HCT116 (cell line): Measurements from ENCODE around the gene XPA. TPM values are rescaled to one million over a fixed set of nuclear protein-coding genes. Genes with fewer than 3 reads are reported as not detected.

ENCODE experiments used
- ATAC-seq: fragments of 200-7000 bp; cut with Tn5 transposase; 2 replicates; pipeline ENCODE4 v1.9.1; 2020; ENCODE audit warnings: mild to moderate bottlenecking, moderate library complexity
- BruUV-seq: library from RNA; stranded (reverse); fragments of 400-500 nt; replicated peaks from 2 replicates; lab custom pipeline; 2021; lab: Mats Ljungman, UMichigan
- CTCF ChIA-PET: fragments of 300-600 bp; sonication (Branson Sonifier 250); formaldehyde crosslinking; loops from one replicate; lab custom pipeline; 2021; ENCODE audit warnings: antibody characterized with exemption; lab: Charles Lee
- POLR2A ChIA-PET: fragments of 300-600, 350-600 bp; sonication (Branson Sonifier 250); formaldehyde crosslinking; loops from one replicate; lab custom pipeline; 2021; ENCODE audit warnings: antibody characterized with exemption; lab: Charles Lee
- RAD21 ChIA-PET, 2 experiments: fragments of 300-600 bp; sonication (Branson Sonifier 250); formaldehyde crosslinking; loops; one replicate each; lab custom pipeline; 2023; ENCODE audit warnings: low total read pairs in 2 of 2; ENCODE audit not compliant: uncharacterized antibody in 2 of 2, unreplicated experiment in 2 of 2, low non-redundant PET in 1 of 2; lab: Charles Lee
- DNase-seq: peaks from one replicate; pipeline ENCODE4 v3.0.0-alpha.2; 2010; ENCODE audit warnings: low read depth, low spot score
- H2AFZ ChIP-seq: fragments of 200-600 bp; shearing (Covaris generic), sonication (generic); 2 replicates; pipeline ENCODE4 v1.6.1; 2017; ENCODE audit warnings: low read depth, mixed run types, mixed read lengths, antibody characterized with exemption, low read length; ENCODE audit not compliant: poor library complexity, severe bottlenecking
- H3K27ac ChIP-seq: 2 replicates; pipeline ENCODE4 v1.5.1; 2012; ENCODE audit warnings: low read depth, low read length
- H3K27me3 ChIP-seq: fragments of 200-600 bp; sonication (generic); 2 replicates; pipeline ENCODE4 v1.6.1; 2016; ENCODE audit warnings: mixed run types, low read length, mixed read lengths; ENCODE audit not compliant: insufficient read depth
- H3K36me3 ChIP-seq, 2 experiments: fragments of 200-500 bp in 1 of 2; fragments of 200-600 bp in 1 of 2; sonication (Bioruptor generic) in 1 of 2; sonication (generic) in 1 of 2; 2 replicates each; pipeline versions ENCODE4 v1.5.1 to v1.6.1; 2014 to 2016; ENCODE audit warnings: low read length in 2 of 2, inconsistent platforms in 1 of 2, mixed read lengths in 1 of 2, mixed run types in 1 of 2; ENCODE audit not compliant: insufficient read depth in 2 of 2, control insufficient read depth in 1 of 2
- H3K4me1 ChIP-seq, 2 experiments: fragments of 200-600 bp in 1 of 2; sonication (generic) in 1 of 2; 2 replicates each; pipeline versions ENCODE4 v1.5.1 to v1.6.1; 2012 to 2017; ENCODE audit warnings: low read length in 2 of 2, inconsistent platforms in 1 of 2, mild to moderate bottlenecking in 1 of 2, mixed read lengths in 1 of 2, mixed run types in 1 of 2, moderate library complexity in 1 of 2; ENCODE audit not compliant: insufficient read depth in 2 of 2, control insufficient read depth in 1 of 2
- H3K4me2 ChIP-seq: fragments of 200-600 bp; sonication (generic); 2 replicates; pipeline ENCODE4 v1.6.1; 2017; ENCODE audit warnings: mixed run types, low read length, mixed read lengths
- H3K4me3 ChIP-seq, 2 experiments: fragments of 200-600 bp in 1 of 2; sonication (generic) in 1 of 2; replicated peaks in 1 of 2; 2 replicates each; pipeline ENCODE4 v1.5.1; 2011 to 2016; ENCODE audit warnings: low read length in 2 of 2, control low read depth in 1 of 2, low read depth in 1 of 2, mild to moderate bottlenecking in 1 of 2, mixed read lengths in 1 of 2, mixed run types in 1 of 2
- H3K79me2 ChIP-seq: fragments of 200-600 bp; sonication (generic); 2 replicates; pipeline ENCODE4 v1.6.1; 2017; ENCODE audit warnings: mild to moderate bottlenecking, mixed run types, low read length, moderate library complexity, mixed read lengths; ENCODE audit not compliant: insufficient read depth
- H3K9ac ChIP-seq: fragments of 200-600 bp; sonication (generic); 2 replicates; pipeline ENCODE4 v1.6.1; 2016; ENCODE audit warnings: low read length, mixed read lengths
- H3K9me2 ChIP-seq: fragments of 200-600 bp; sonication (generic), shearing (Covaris generic); 2 replicates; pipeline ENCODE4 v1.6.1; 2017; ENCODE audit warnings: mixed run types, mild to moderate bottlenecking, moderate library complexity; ENCODE audit not compliant: insufficient read depth
- H3K9me3 ChIP-seq, 2 experiments: fragments of 200-500 bp in 1 of 2; fragments of 200-600 bp in 1 of 2; sonication (Bioruptor generic) in 1 of 2; sonication (generic) in 1 of 2; 2 replicates each; pipeline ENCODE4 v1.6.1; 2014 to 2017; ENCODE audit warnings: low read length in 2 of 2, mixed read lengths in 2 of 2, inconsistent platforms in 1 of 2, low read depth in 1 of 2, mild to moderate bottlenecking in 1 of 2, mixed run types in 1 of 2, moderate library complexity in 1 of 2; ENCODE audit not compliant: control insufficient read depth in 1 of 2, insufficient read depth in 1 of 2
- H4K20me1 ChIP-seq: fragments of 200-600 bp; sonication (generic), shearing (Covaris generic); 2 replicates; pipeline ENCODE4 v1.6.1; 2017; ENCODE audit warnings: mixed run types, mild to moderate bottlenecking, moderate library complexity; ENCODE audit not compliant: insufficient read depth
- CEBPB ChIP-seq: IDR thresholded peaks from 2 replicates; pipeline ENCODE4 v1.6.1; 2012; ENCODE audit warnings: low read depth
- EGR1 ChIP-seq: IDR thresholded peaks from 2 replicates; pipeline ENCODE4 v1.6.1; 2012; ENCODE audit warnings: low read depth
- EZH2 ChIP-seq: fragments of 200-600 bp; sonication (generic); IDR thresholded peaks from 2 replicates; pipeline ENCODE4 v1.6.1; 2017; ENCODE audit warnings: antibody characterized with exemption, mixed run types
- EZH2phosphoT487 ChIP-seq: fragments of 200-600 bp; IDR thresholded peaks from 2 replicates; pipeline ENCODE4 v1.6.1; 2018; ENCODE audit warnings: antibody characterized with exemption, borderline replicate concordance
- JUND ChIP-seq: IDR thresholded peaks from 2 replicates; pipeline ENCODE4 v1.6.1; 2012
- POLR2A ChIP-seq: IDR thresholded peaks from 2 replicates; pipeline ENCODE4 v1.7.0; 2011; ENCODE audit warnings: borderline replicate concordance; ENCODE audit not compliant: insufficient read depth, insufficient read length; ENCODE audit errors: extremely low read depth
- RAD21 ChIP-seq: IDR thresholded peaks from 2 replicates; pipeline ENCODE4 v1.6.1; 2012; ENCODE audit warnings: low read depth, mild to moderate bottlenecking
- SP1 ChIP-seq: IDR thresholded peaks from 2 replicates; pipeline ENCODE4 v1.6.1; 2012; ENCODE audit warnings: low read depth
- YY1 ChIP-seq: IDR thresholded peaks from 2 replicates; pipeline ENCODE4 v1.6.1; 2011; ENCODE audit warnings: low read length, low read depth, moderate library complexity, mild to moderate bottlenecking; ENCODE audit not compliant: insufficient replicate concordance; ENCODE audit errors: extremely low read depth
- ZFX ChIP-seq: fragments of 450-650 bp; IDR thresholded peaks from 2 replicates; pipeline ENCODE4 v1.6.1; 2017
- ZNF274 ChIP-seq: fragments of 200-500 bp; sonication (Bioruptor generic); IDR thresholded peaks from 2 replicates; pipeline ENCODE4 v1.6.1; 2014; ENCODE audit warnings: mild to moderate bottlenecking, low read depth, low read length, inconsistent platforms
- intact Hi-C: fragments of 100-400 bp; cut with micrococcal nuclease; formaldehyde crosslinking; loops from 2 replicates; pipeline ENCODE4 v1.10.0; 2022
- total RNA-seq: library from RNA; stranded (reverse); gene quantifications from one replicate; pipeline ENCODE4 v1.2.1, GENCODE V29; 2021; ENCODE audit not compliant: unreplicated experiment
- TF ChIP-seq, protein P1 (sequence below), 3 experiments: fragments of 200-600 bp in 1 of 3; sonication (generic) in 1 of 3; IDR thresholded peaks in 2 of 3; conservative IDR thresholded peaks in 1 of 3; 2 replicates each; pipeline ENCODE4 v1.5.1; 2012 to 2017; ENCODE audit warnings: low read depth in 2 of 3, low read length in 2 of 3, antibody characterized with exemption in 1 of 3, borderline replicate concordance in 1 of 3, control low read depth in 1 of 3, mild to moderate bottlenecking in 1 of 3, mixed read lengths in 1 of 3, mixed run types in 1 of 3, moderate library complexity in 1 of 3; ENCODE audit not compliant: insufficient read depth in 1 of 3
- TF ChIP-seq, protein P2 (sequence below): IDR thresholded peaks from 2 replicates; pipeline ENCODE4 v1.6.1; 2012
- TF ChIP-seq, protein P3 (sequence below): IDR thresholded peaks from 2 replicates; pipeline ENCODE4 v1.6.1; 2012

The XPA gene
- total RNA-seq, 1 experiment from 2014 or later = 9.3 TPM

DNA sequence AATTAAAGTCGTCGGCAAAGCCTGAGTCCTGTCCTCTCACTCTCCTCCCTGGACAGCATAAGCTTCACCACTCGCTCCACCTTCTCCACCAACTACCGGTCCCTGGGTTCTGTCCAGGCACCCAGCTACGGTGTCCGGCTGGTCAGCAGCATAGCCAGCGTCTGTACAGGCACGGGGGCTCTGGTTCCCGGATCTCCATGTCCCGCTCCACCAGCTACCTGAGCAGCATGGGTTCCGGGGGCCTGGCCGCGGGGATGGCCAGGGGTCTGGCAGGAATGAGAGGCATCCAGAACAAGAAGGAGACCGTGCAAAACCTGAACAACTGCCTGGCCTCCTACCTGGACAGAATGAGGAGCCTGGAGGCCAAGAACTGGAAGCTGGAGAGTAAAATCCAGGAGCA is 1.7 kb upstream of the XPA start:
- TF ChIP-seq RAD21 (no peak), JUND (no peak), CEBPB (no peak), EZH2 (no peak), EGR1 (no peak), ZNF274 (no peak), EZH2phosphoT487 (no peak), YY1 (no peak), SP1 (no peak), ZFX (no peak), POLR2A (no peak)
- TF ChIP-seq, protein P1, sequence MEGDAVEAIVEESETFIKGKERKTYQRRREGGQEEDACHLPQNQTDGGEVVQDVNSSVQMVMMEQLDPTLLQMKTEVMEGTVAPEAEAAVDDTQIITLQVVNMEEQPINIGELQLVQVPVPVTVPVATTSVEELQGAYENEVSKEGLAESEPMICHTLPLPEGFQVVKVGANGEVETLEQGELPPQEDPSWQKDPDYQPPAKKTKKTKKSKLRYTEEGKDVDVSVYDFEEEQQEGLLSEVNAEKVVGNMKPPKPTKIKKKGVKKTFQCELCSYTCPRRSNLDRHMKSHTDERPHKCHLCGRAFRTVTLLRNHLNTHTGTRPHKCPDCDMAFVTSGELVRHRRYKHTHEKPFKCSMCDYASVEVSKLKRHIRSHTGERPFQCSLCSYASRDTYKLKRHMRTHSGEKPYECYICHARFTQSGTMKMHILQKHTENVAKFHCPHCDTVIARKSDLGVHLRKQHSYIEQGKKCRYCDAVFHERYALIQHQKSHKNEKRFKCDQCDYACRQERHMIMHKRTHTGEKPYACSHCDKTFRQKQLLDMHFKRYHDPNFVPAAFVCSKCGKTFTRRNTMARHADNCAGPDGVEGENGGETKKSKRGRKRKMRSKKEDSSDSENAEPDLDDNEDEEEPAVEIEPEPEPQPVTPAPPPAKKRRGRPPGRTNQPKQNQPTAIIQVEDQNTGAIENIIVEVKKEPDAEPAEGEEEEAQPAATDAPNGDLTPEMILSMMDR (IDR thresholded peaks at IDR 0.05 in 2 of 3, conservative IDR thresholded peaks at IDR 0.05 in 1 of 3; ENCODE audit: borderline replicate concordance in 1 of 3, insufficient read depth in 1 of 3, low read depth in 2 of 3, low read length in 2 of 3) = no peak
- TF ChIP-seq, protein P2, sequence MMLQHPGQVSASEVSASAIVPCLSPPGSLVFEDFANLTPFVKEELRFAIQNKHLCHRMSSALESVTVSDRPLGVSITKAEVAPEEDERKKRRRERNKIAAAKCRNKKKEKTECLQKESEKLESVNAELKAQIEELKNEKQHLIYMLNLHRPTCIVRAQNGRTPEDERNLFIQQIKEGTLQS = no peak
- TF ChIP-seq, protein P3, sequence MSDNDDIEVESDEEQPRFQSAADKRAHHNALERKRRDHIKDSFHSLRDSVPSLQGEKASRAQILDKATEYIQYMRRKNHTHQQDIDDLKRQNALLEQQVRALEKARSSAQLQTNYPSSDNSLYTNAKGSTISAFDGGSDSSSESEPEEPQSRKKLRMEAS = no peak
- no TSS peak for BruUV-seq
- no peak overlapping the region for H2AFZ ChIP-seq
- no peaks in the 10 kb centered on the region for H3K36me3 ChIP-seq
- no peaks in the 10 kb centered on the region for H3K27me3 ChIP-seq
- ChIA-PET CTCF (no interaction called here), RAD21 (no interaction called here), POLR2A (no interaction called here)
- ATAC-seq (no peak), DNase-seq (no peak)
- H4K20me1 ChIP-seq = no peaks in the 10 kb centered on the region
- H3K79me2 ChIP-seq = peaks cover 29% of the 10 kb centered on the region
- H3K9me3 ChIP-seq = no peaks in the 10 kb centered on the region
- no peak overlapping the region for H3K4me2 ChIP-seq
- no peaks in the 10 kb centered on the region for H3K9me2 ChIP-seq
- no peak overlapping the region for H3K4me3 ChIP-seq
- H3K9ac ChIP-seq = no peak overlapping the region
- peaks cover 30 to 50% of the 10 kb centered on the region in 2 experiments for H3K4me1 ChIP-seq
- intact Hi-C loops = no loop called here
- H3K27ac ChIP-seq = no peak overlapping the region
